CD4-positive, alpha-beta T cell (primary cell): ENCODE data around the gene SCLY. TPM values are rescaled to one million over a fixed set of nuclear protein-coding genes. Genes with fewer than 3 reads are reported as not detected.
A peak's percentile ranks its signal among the peaks of the same experiment; 100 is the strongest.
"Not testable (repeated sequence)": the region's sequence is repeated elsewhere in the genome, so short reads cannot be mapped to it uniquely, and the experiment has no call there.

Source experiments
- ATAC-seq: fragments of 200-7000 bp; cut with Tn5 transposase; one replicate; pipeline ENCODE4 v1.10.0; 2022; ENCODE audit warnings: mild to moderate bottlenecking; ENCODE audit not compliant: poor library complexity
- CTCF ChIA-PET: fragments of 350-600 bp; sonication (Branson Sonifier 250); formaldehyde crosslinking; loops from one replicate; lab custom pipeline; 2021; ENCODE audit warnings: antibody characterized with exemption, inconsistent platforms; lab: Charles Lee
- POLR2A ChIA-PET: fragments of 350-600 bp; sonication (Branson Sonifier 250); formaldehyde crosslinking; loops from one replicate; lab custom pipeline; 2021; ENCODE audit warnings: antibody characterized with exemption, inconsistent platforms; lab: Charles Lee
- DNase-seq, 14 experiments: peaks; one replicate each; pipeline ENCODE4 v3.0.0-alpha.2; 2013 to 2020; ENCODE audit warnings: mixed read lengths in 2 of 14
- H3K27ac ChIP-seq, 2 donors: one replicate each; pipeline versions ENCODE4 v1.5.1 to v1.7.0; 2013; ENCODE audit warnings: low read length in 2 of 2, low read depth in 1 of 2, mild to moderate bottlenecking in 1 of 2
- H3K27me3 ChIP-seq, 2 experiments: 1 replicate in 1 of 2; 2 replicates in 1 of 2; pipeline versions ENCODE4 v1.6.1 to v1.7.0; 2013; ENCODE audit warnings: low read length in 2 of 2, control low read depth in 1 of 2, mild to moderate bottlenecking in 1 of 2, moderate library complexity in 1 of 2; ENCODE audit not compliant: insufficient read depth in 2 of 2, control insufficient read depth in 1 of 2
- H3K36me3 ChIP-seq: one replicate; pipeline ENCODE4 v1.6.1; 2013; ENCODE audit warnings: low read length, control low read depth; ENCODE audit not compliant: insufficient read depth
- H3K4me1 ChIP-seq: one replicate; pipeline ENCODE4 v1.6.1; 2013; ENCODE audit warnings: low read length, control low read depth; ENCODE audit not compliant: insufficient read depth
- H3K4me3 ChIP-seq: one replicate; pipeline ENCODE4 v1.5.1; 2013; ENCODE audit warnings: mild to moderate bottlenecking, low read length, moderate library complexity
- H3K9me3 ChIP-seq, 2 experiments: 1 replicate in 1 of 2; 2 replicates in 1 of 2; pipeline versions ENCODE4 v1.6.1 to v1.7.0; 2013; ENCODE audit warnings: low read length in 2 of 2, mild to moderate bottlenecking in 2 of 2, control low read depth in 1 of 2, moderate library complexity in 1 of 2; ENCODE audit not compliant: control insufficient read depth in 1 of 2, insufficient read depth in 1 of 2
- H3K27ac Mint-ChIP-seq: one replicate; pipeline ENCODE4 v1.8.0; 2020; ENCODE audit warnings: mixed read lengths
- H3K27me3 Mint-ChIP-seq: one replicate; pipeline ENCODE4 v1.8.0; 2021; ENCODE audit warnings: mixed read lengths
- H3K36me3 Mint-ChIP-seq: one replicate; pipeline ENCODE4 v1.8.0; 2021; ENCODE audit warnings: low read depth, mixed read lengths
- H3K4me1 Mint-ChIP-seq: one replicate; pipeline ENCODE4 v1.8.0; 2021; ENCODE audit warnings: low read depth, mixed read lengths
- H3K4me3 Mint-ChIP-seq: one replicate; pipeline ENCODE4 v1.8.0; 2020; ENCODE audit warnings: mild to moderate bottlenecking, mixed read lengths
- H3K9me3 Mint-ChIP-seq: one replicate; pipeline ENCODE4 v1.8.0; 2020; ENCODE audit warnings: mixed read lengths
- CTCF ChIP-seq: fragments of 200-600 bp; IDR thresholded peaks from one replicate; pipeline ENCODE4 v1.8.0; 2022; ENCODE audit warnings: antibody characterized with exemption, mild to moderate bottlenecking
- intact Hi-C, 2 experiments: fragments of 100-400 bp; cut with DNase I in 1 of 2; cut with micrococcal nuclease in 1 of 2; formaldehyde crosslinking; loops; one replicate each; pipeline versions ENCODE4 v1.15.1 to v1.9.0; 2023 to 2025; cut with DNase I, micrococcal nuclease
- total RNA-seq, 174 experiments: library from RNA in 2 of 174; stranded (reverse) in 2 of 174; gene quantifications; one replicate each; pipeline ENCODE4 v1.2.3 and lab custom pipeline; 2021 to 2026

The SCLY gene
- total RNA-seq, 2 experiments from 2014 or later, result 8.9 to 9.6 TPM

- Histone ChIP-seq H3K27ac (no peak overlapping the region), H3K4me1 (peaks cover 9% of the 10 kb centered on the region), H3K9me3 (peaks cover 0 to 4% of the 10 kb centered on the region in 2 experiments), H3K4me3 (no peak overlapping the region), H3K27me3 (no peaks in the 10 kb centered on the region), H3K36me3 (no peaks in the 10 kb centered on the region)
- Mint-ChIP-seq H3K27ac (no peak overlapping the region), H3K4me3 (no peak overlapping the region), H3K4me1 (peaks cover 19% of the 10 kb centered on the region), H3K9me3 (no peaks in the 10 kb centered on the region), H3K27me3 (peaks cover 35% of the 10 kb centered on the region), H3K36me3 (no peaks in the 10 kb centered on the region)
- intact Hi-C loops, result loop anchor here in 1 of 2 experiments (5.0 kb wide), 1 partner anchor 969 kb away; the partner anchor contains the start of gene COPS8
- ATAC-seq, result no peak
- ChIA-PET CTCF (no interaction called here), POLR2A (no interaction called here)
- DNase-seq, result no peak
- TF ChIP-seq CTCF, result no peak
Measured at GRCh38 chr2:238055841-238056240, 5.0 kb upstream of the SCLY start.

GRCh38 chr2:238057696-238058575, 2.9 kb upstream of the SCLY start:
- H3K9me3 ChIP-seq, H3K36me3 ChIP-seq, POLR2A ChIA-PET, H3K36me3 Mint-ChIP-seq, H3K9me3 Mint-ChIP-seq, H3K4me3 ChIP-seq, H3K27ac ChIP-seq, H3K27ac Mint-ChIP-seq, H3K27me3 ChIP-seq, ATAC-seq, DNase-seq, CTCF ChIA-PET: not testable (repeated sequence)
- peaks cover 21% of the 10 kb centered on the region for H3K4me1 ChIP-seq
- peaks cover 34% of the 10 kb centered on the region for H3K4me1 Mint-ChIP-seq
- H3K27me3 Mint-ChIP-seq, result peaks cover 31% of the 10 kb centered on the region
- intact Hi-C loops, result loop anchor here in 1 of 2 experiments (2.0 to 5.0 kb wide), 2 partner anchors 371 to 971 kb away; partner anchors contain the start of gene COPS8
- peak overlapping the region; percentile 76 for H3K4me3 Mint-ChIP-seq

- CTCF ChIA-PET, result no interaction called here
- H3K4me3 Mint-ChIP-seq, result peak overlapping the region; percentile 85
- peaks cover 5% of the 10 kb centered on the region for H3K36me3 Mint-ChIP-seq
- intact Hi-C loops, result loop anchor here in 1 of 2 experiments (2.0 to 5.0 kb wide), 2 partner anchors 369 to 972 kb away; partner anchors contain the start of gene COPS8
- TF ChIP-seq CTCF, result no peak
- Histone ChIP-seq H3K9me3 (peaks cover 0 to 4% of the 10 kb centered on the region in 2 experiments), H3K4me1 (peaks cover 21% of the 10 kb centered on the region), H3K36me3 (no peaks in the 10 kb centered on the region), H3K27ac (no peak overlapping the region), H3K27me3 (no peaks in the 10 kb centered on the region), H3K4me3 (no peak overlapping the region)
- H3K9me3 Mint-ChIP-seq, result no peaks in the 10 kb centered on the region
- ATAC-seq, result no peak
- no peak for DNase-seq
- H3K27ac Mint-ChIP-seq, result peak overlapping the region; percentile 67
- H3K27me3 Mint-ChIP-seq, result peaks cover 21% of the 10 kb centered on the region
- POLR2A ChIA-PET, result no interaction called here
- peaks cover 35% of the 10 kb centered on the region for H3K4me1 Mint-ChIP-seq
Measured at GRCh38 chr2:238059505-238059904, 1.3 kb upstream of the SCLY start.
